Activated naive CD8-positive, alpha-beta T cell treated with anti-CD3 and anti-CD28 coated beads, Interleukin-2, amount 50 U/mL, for 16 hours (primary cell): ENCODE results near the gene ATP5MK.
"Not testable (repeated sequence)": the region's sequence is repeated elsewhere in the genome, so short reads cannot be mapped to it uniquely, and the experiment has no call there.

ENCODE experiments used
- DNase-seq: peaks from one replicate; pipeline ENCODE4 v3.0.0-alpha.2; 2020; ENCODE audit warnings: low read depth, low spot score

ATP5MK gene

GRCh38 chr10:103396789-103397087 lies 463 bp upstream of the ATP5MK start:
- DNase-seq = no peak

- DNase-seq = no peak
Measured at GRCh38 chr10:103395754-103396066, 565 bp downstream of the ATP5MK start.

- no peak for DNase-seq
Measured at GRCh38 chr10:103394180-103394579, 2.1 kb downstream of the ATP5MK start.

GRCh38 chr10:103382769-103383168 lies 13.5 kb downstream of the ATP5MK start:
- DNase-seq = no peak

GRCh38 chr10:103374263-103374662 lies 22.0 kb downstream of the ATP5MK start:
- no peak for DNase-seq

GRCh38 chr10:103373544-103373943 lies 22.7 kb downstream of the ATP5MK start:
- no peak for DNase-seq

- peak; percentile 74 for DNase-seq
Measured at GRCh38 chr10:103367782-103368518, 28.3 kb downstream of the ATP5MK start, which contains the start of gene TAF5. TSS of gene TAF5 (plus strand) at chr10:103367976. CDS start at chr10:103367990, 14 bp downstream.

GRCh38 chr10:103367379-103367781 lies 28.9 kb downstream of the ATP5MK start:
- DNase-seq = no peak

- not testable (repeated sequence) for DNase-seq
Measured at GRCh38 chr10:103360791-103361190, 35.5 kb downstream of the ATP5MK start.

- not testable (repeated sequence) for DNase-seq
Measured at GRCh38 chr10:103359493-103359892, 36.8 kb downstream of the ATP5MK start.

GRCh38 chr10:103355906-103356599 lies 40.2 kb downstream of the ATP5MK start:
- DNase-seq = no peak

GRCh38 chr10:103354567-103354966 lies 41.7 kb downstream of the ATP5MK start:
- not testable (repeated sequence) for DNase-seq

GRCh38 chr10:103353281-103353680 lies 43.0 kb downstream of the ATP5MK start:
- DNase-seq = no peak

GRCh38 chr10:103350517-103351260 lies 45.6 kb downstream of the ATP5MK start, which contains the start of gene PCGF6:
TSS of gene PCGF6 (minus strand) at chr10:103351140. CDS start at chr10:103351066, 74 bp downstream.
- peak; percentile 12 for DNase-seq

- no peak for DNase-seq
Measured at GRCh38 chr10:103350175-103350516, 46.1 kb downstream of the ATP5MK start.
